Loucy (cell line): Measurements from ENCODE around the gene FIBCD1.

Experiments used
- H2AFZ ChIP-seq: fragments of 200-600 bp; sonication (generic); 2 replicates; pipeline ENCODE4 v1.6.0; 2016; ENCODE audit warnings: antibody characterized with exemption, mild to moderate bottlenecking, low read length, moderate library complexity
- H3F3A ChIP-seq: fragments of 200-600 bp; 2 replicates; pipeline ENCODE4 v1.6.0; 2016; ENCODE audit warnings: antibody characterized with exemption, low read depth, mild to moderate bottlenecking
- H3K27me3 ChIP-seq: fragments of 200-600 bp; sonication (generic); 2 replicates; pipeline ENCODE4 v1.6.1; 2014; ENCODE audit warnings: low read length, mild to moderate bottlenecking; ENCODE audit not compliant: insufficient read depth, poor library complexity, severe bottlenecking
- H3K36me3 ChIP-seq: fragments of 200-600 bp; sonication (generic); 2 replicates; pipeline ENCODE4 v1.6.1; 2016; ENCODE audit warnings: low read length; ENCODE audit not compliant: insufficient read depth
- H3K4me1 ChIP-seq: fragments of 200-600 bp; sonication (generic); 2 replicates; pipeline ENCODE4 v1.5.1; 2014; ENCODE audit warnings: low read length, mild to moderate bottlenecking; ENCODE audit not compliant: insufficient read depth, poor library complexity, severe bottlenecking
- H3K4me2 ChIP-seq: fragments of 200-600 bp; sonication (generic); 2 replicates; pipeline ENCODE4 v1.6.0; 2014; ENCODE audit warnings: antibody characterized with exemption, low read length, low read depth, mild to moderate bottlenecking; ENCODE audit not compliant: poor library complexity, severe bottlenecking
- H3K4me3 ChIP-seq: fragments of 200-600 bp; sonication (generic); 2 replicates; pipeline ENCODE4 v1.5.1; 2014; ENCODE audit warnings: low read length, mild to moderate bottlenecking, mixed read lengths; ENCODE audit not compliant: poor library complexity, severe bottlenecking
- H3K79me2 ChIP-seq: fragments of 200-600 bp; sonication (generic); 2 replicates; pipeline ENCODE4 v1.6.1; 2014; ENCODE audit warnings: low read length; ENCODE audit not compliant: insufficient read depth
- H3K9ac ChIP-seq: fragments of 200-600 bp; sonication (generic); 2 replicates; pipeline ENCODE4 v1.6.0; 2014; ENCODE audit warnings: mild to moderate bottlenecking, low read depth, low read length, moderate library complexity; ENCODE audit not compliant: poor library complexity, severe bottlenecking
- H3K9me2 ChIP-seq: fragments of 200-600 bp; sonication (generic); replicated peaks from 2 replicates; pipeline ENCODE4 v1.6.1; 2016; ENCODE audit warnings: low read depth, low read length, mixed read lengths
- H3K9me3 ChIP-seq: fragments of 200-600 bp; sonication (generic); 2 replicates; pipeline ENCODE4 v1.6.1; 2014; ENCODE audit warnings: mild to moderate bottlenecking, antibody characterized with exemption, low read length, low read depth; ENCODE audit not compliant: insufficient read depth
- H4K20me1 ChIP-seq: fragments of 200-600 bp; sonication (generic); 2 replicates; pipeline ENCODE4 v1.6.0; 2014; ENCODE audit warnings: antibody characterized with exemption, low read length, mild to moderate bottlenecking; ENCODE audit not compliant: insufficient read depth, poor library complexity, severe bottlenecking
- EZH2phosphoT487 ChIP-seq: fragments of 200-600 bp; IDR thresholded peaks from 2 replicates; pipeline ENCODE4 v1.6.1; 2018; ENCODE audit warnings: antibody characterized with exemption, mild to moderate bottlenecking, moderate library complexity, borderline replicate concordance
- TF ChIP-seq, protein P1 (sequence below): fragments of 200-600 bp; sonication (generic); conservative IDR thresholded peaks from 2 replicates; pipeline ENCODE4 v1.5.1; 2014; ENCODE audit warnings: mild to moderate bottlenecking, antibody characterized with exemption, low read length

The FIBCD1 gene

DNA sequence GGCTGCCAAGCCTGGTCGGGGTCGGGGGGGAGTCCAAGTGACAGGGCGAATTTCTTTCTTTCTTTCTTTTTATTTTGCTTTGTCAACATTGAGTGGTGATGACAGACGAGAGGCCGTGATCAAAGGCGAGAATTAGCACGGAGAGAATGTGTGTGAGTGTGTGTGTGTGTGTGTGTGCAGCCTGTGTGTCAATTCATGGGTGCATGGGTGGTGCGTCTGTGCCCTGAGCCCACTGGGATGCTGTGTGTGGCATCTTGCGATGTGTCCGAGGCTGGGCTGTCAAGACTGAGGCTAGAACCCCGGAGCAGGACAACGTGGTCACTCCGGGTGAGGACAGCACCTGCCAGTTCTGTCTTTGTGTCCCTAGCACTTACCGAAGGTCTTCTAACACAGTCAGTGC is 4.7 kb upstream of the FIBCD1 start:
- TF ChIP-seq, protein P1, sequence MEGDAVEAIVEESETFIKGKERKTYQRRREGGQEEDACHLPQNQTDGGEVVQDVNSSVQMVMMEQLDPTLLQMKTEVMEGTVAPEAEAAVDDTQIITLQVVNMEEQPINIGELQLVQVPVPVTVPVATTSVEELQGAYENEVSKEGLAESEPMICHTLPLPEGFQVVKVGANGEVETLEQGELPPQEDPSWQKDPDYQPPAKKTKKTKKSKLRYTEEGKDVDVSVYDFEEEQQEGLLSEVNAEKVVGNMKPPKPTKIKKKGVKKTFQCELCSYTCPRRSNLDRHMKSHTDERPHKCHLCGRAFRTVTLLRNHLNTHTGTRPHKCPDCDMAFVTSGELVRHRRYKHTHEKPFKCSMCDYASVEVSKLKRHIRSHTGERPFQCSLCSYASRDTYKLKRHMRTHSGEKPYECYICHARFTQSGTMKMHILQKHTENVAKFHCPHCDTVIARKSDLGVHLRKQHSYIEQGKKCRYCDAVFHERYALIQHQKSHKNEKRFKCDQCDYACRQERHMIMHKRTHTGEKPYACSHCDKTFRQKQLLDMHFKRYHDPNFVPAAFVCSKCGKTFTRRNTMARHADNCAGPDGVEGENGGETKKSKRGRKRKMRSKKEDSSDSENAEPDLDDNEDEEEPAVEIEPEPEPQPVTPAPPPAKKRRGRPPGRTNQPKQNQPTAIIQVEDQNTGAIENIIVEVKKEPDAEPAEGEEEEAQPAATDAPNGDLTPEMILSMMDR: no peak
- no peak for TF ChIP-seq EZH2phosphoT487
- no peaks in the 10 kb centered on the region for H3K79me2 ChIP-seq
- no peak overlapping the region for H3K4me2 ChIP-seq
- no peaks in the 10 kb centered on the region for H4K20me1 ChIP-seq
- H3K36me3 ChIP-seq: no peaks in the 10 kb centered on the region
- H3F3A ChIP-seq: no peaks in the 10 kb centered on the region
- H2AFZ ChIP-seq: no peak overlapping the region
- H3K9me3 ChIP-seq: no peaks in the 10 kb centered on the region
- H3K9me2 ChIP-seq: no peaks in the 10 kb centered on the region
- no peaks in the 10 kb centered on the region for H3K27me3 ChIP-seq
- no peak overlapping the region for H3K9ac ChIP-seq
- H3K4me3 ChIP-seq: no peak overlapping the region
- H3K4me1 ChIP-seq: no peaks in the 10 kb centered on the region

- Histone ChIP-seq H3K9me3 (no peaks in the 10 kb centered on the region), H3K79me2 (no peaks in the 10 kb centered on the region), H3F3A (no peaks in the 10 kb centered on the region), H4K20me1 (no peaks in the 10 kb centered on the region), H3K9ac (no peak overlapping the region), H3K36me3 (no peaks in the 10 kb centered on the region), H3K27me3 (no peaks in the 10 kb centered on the region), H3K4me2 (no peak overlapping the region), H3K4me1 (no peaks in the 10 kb centered on the region), H3K9me2 (no peaks in the 10 kb centered on the region), H3K4me3 (no peak overlapping the region), H2AFZ (no peak overlapping the region)
- no peak for TF ChIP-seq EZH2phosphoT487
- TF ChIP-seq, protein P1: no peak
Observed at GRCh38 chr9:130943221-130943620, 4.2 kb upstream of the FIBCD1 start.

- Histone ChIP-seq H4K20me1 (no peaks in the 10 kb centered on the region), H3F3A (no peaks in the 10 kb centered on the region), H3K4me3 (no peak overlapping the region), H3K9ac (no peak overlapping the region), H3K79me2 (no peaks in the 10 kb centered on the region), H3K4me2 (no peak overlapping the region), H3K9me2 (no peaks in the 10 kb centered on the region), H3K9me3 (no peaks in the 10 kb centered on the region), H3K27me3 (no peaks in the 10 kb centered on the region), H2AFZ (no peak overlapping the region), H3K4me1 (no peaks in the 10 kb centered on the region), H3K36me3 (no peaks in the 10 kb centered on the region)
- TF ChIP-seq EZH2phosphoT487: no peak
- TF ChIP-seq, protein P1: no peak
Observed at GRCh38 chr9:130942679-130943078, 3.6 kb upstream of the FIBCD1 start.
